ENCODE data around the gene DAZAP2.
"Not testable (repeated sequence)": the region's sequence is repeated elsewhere in the genome, so short reads cannot be mapped to it uniquely, and the experiment has no call there.

DAZAP2 gene

DNA sequence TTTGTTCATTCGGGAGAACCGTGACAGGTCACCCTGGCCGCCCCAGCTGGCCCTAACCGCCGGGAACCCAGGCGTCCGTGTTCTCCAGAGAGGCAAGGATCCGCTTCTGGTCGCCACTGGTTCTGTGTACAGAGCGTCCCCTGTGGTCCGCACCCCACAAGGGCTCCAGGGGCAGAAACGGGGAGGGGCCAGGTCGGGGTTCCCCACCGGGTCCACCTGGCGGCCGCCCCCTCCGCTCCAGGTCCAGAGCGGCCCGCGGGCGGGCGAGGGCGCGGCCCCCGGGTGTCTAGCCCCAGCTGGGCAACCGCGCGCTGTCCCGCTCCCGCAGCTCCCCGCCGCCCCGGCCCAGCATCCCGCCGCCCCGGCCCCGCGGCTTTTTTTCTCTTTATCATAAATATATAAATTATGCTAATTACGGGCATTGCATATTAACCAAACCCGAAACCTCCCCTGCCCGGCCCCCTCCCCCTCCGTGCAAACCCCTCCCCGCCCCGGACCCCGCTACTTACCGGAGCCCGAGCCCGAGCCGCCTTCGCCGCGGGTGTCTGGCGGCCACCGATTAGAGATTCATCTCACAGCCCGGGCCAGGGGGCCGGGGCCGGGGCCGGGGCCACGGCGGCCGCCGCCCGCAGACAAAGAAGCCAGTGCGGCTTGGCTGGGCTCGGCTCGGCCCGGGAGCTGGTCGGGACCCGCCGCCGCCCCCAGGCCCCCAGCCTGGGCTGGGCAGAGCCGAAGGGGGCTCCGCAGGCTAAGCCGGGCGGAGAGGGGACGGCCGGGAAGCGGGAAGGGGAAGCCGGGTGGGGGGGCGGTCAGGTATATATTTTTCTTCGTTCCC is 21.3 kb upstream of the DAZAP2 start:
- no peak for DNase-seq

DNA sequence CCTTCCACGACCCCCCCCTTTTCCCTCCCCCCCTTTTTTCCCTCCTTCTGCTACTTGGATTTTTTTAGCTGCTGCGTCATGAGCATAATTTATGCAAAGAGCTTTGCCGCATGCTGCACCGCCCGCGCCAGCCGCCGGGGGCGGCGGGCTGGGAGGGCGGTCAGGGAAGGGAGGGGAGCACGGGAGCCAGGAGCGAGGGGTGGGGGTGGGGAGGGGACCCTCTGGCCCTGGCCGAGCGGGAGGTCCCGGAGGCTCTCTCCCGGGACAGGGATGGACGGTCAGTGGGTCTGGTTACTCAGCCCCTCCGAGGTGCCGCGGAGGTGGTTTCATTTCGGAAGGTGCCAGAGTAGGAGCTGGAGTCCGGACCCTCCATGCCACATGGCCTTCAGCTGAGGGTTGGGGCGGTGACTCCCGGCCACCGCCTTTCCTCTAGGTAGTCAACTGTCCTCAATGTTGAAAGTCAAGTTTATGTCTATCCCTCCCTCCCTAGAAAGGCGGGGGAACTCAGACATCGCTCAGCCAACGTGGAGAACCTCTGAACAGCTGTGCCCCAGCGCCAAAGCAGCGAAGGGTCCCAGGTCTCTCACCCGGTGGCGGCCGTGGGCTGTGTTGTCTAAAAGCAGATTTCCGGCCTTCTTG is 20.5 kb upstream of the DAZAP2 start, which contains the start of gene POU6F1:
Gene POU6F1 (minus strand): TSS at position 95 of the 639 bp plus-strand sequence. CDS start 11,226 bp downstream, outside the sequence.
- DNase-seq: peak; percentile 49

DNA sequence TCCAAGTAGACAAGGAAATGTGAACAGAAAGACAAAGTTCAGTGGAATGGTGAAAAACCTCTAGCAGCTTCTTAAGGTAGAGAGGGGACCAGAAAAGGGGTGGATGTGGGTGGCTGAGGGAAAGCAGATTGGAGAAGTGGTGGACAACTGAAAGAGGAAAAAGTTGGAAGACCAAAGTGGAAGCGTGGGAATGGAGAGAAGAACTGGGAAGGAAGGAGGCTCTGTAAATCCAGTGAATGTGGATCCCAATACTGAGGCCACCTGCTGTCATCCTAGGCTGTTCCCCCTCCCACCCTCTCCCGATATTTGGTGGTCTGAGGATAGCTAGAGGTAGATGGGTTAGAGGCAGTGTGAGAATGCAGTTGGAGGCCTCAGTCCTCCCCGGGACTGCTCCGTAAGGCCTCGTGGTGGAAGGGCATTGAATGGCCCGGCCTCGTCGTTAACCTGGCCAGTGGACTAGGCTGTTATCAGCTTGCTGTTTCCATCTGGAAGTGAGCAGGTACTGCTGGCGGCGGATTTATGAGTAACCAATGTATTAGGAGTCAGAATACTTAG is 19.9 kb upstream of the DAZAP2 start:
- DNase-seq: no peak

DNA sequence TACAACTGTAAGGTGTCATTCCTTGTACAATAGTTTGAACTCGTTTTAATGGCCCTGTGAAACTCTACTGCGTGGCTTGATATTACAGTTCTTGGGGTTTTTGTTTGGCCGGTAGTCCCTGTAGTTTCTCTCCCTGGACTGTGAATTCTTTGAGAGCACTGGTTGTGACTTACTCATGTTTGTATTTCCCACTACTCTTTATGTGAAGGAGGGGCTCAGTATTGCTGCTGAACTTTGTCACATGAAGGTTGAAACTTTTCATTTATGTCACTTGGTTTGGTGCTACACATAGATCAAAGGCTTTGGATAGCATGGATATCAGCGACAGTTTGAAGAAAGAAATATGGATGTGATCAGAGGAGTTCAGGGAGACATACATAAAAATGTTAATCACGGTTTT is 19.3 kb upstream of the DAZAP2 start:
- DNase-seq: no peak

DNA sequence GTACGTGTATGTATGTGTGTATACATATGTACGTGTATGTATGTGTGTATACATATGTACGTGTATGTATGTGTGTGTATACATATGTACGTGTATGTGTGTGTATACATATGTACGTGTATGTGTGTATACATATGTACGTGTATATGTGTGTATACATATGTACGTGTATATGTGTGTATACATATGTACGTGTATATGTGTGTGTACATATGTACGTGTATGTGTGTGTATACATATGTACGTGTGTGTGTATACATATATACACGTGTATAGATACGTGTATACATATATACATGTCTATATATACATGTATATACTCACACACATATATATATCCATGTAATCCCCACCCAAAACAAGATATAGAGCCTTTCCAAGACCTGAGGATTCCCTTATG is 18.8 kb upstream of the DAZAP2 start:
- not testable (repeated sequence) for DNase-seq

DNA sequence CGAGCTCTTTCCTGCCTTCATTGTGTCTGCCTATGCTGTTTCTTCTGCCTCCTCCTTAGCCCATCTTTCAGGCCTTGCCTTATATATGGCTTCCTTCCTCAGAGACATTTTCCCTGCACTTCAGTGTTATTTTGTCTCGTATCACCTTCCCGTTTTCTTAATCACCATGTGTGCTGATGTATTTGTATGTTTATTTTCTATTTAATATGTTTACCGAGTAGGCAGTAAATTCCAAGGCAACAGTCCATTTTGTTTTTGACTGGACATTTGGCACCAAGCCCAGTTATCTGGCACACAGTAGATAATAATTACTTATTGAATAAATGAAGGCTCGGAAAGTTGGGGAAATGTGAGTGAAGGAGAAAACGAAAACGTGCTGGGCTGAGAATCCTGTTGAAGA is 16.2 kb upstream of the DAZAP2 start:
- DNase-seq: no peak

DNA sequence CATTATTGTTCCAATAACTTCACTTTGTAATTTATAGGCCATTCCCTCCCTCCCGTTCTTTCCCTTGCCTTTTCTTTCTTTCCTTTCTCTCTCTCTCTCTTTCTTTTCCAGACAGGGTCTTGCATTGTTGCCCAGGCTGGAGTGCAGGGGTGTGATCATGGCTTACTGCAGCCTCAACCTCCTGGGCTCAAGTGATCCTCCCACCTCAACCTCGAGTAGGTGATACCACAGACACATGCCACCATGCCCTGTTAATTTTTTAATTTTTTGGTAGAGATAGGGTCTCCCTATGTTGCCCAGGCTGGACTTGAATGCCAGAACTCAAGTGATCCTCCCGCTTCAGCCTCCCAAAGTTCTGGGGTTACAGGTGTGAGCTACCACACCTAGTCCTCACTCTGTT is 14.0 kb upstream of the DAZAP2 start:
- DNase-seq: no peak

DNA sequence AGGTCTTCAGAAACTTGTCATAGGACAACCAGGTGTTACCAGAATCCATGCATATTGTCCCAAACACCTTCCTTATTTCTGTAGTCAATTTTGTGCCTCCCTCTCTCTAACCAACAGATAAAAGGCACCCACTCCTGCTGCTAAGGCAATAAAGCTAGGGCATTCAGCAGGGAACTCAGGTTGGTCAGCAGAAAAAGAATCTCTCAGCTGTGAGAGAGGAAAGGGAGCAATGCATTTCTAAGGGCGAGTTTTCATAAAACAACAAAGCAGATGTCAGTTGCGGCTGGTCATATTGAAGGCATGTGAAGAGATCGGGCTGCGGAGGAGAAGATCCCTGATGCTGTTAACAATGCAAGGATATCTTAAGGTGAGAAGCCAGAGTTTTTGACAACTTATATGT is 13.4 kb upstream of the DAZAP2 start:
- DNase-seq: no peak

DNA sequence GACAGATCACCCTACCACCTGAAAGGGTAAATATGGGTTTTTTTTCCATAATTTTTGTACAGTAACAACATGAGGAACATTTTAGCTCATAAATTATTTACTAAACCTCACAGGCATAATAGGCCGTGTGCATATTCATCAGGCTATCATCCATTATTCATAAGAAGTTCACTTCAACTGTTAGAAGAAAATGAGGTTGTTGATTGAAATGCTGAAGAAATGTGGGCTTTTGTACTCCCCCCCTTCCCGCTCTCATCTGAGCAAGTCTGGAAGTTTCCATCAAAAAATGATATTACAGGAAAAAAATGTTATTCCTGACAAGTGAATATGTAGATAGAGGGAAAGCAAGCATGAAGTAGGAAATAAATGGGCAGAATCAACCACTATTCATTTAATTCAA is 12.9 kb upstream of the DAZAP2 start:
- DNase-seq: no peak

DNA sequence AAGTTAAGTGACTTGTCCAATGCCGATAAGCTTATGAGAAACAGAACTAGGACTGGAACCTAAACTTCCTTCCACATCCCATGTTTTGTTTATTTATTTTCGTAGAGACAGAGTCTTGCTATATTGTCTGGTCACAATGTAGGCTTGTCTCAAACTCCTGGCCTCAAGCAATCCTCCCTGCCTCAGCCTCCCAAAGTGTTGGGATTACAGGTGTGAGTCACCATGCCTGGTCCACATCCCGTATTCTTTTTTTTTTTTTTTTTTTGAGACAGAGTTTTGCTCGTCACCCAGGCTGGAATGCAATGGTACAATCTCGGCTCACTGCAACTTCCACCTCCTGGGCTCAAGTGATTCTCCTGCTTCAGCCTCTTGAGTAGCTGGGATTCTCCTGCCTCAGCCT is 11.5 kb upstream of the DAZAP2 start:
- DNase-seq: not testable (repeated sequence)

DNA sequence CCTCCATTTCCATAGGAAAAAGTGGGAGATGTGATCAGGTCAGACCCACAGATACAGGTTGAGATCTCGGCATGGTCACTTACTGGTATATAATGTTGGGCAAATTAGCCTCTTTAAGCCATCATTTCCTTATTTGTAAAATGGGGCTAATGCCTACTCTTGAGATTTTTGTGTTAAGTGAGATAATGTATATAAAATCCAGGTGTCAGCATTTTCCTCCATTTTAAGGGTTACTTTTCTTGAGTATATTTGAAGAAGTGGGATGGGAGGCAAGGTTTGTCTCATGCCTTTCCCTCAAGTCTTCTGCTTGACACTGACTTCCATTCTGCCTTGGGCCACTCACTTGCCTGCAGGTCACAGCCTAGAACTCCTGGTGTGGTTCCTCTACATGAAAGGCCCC is 10.7 kb upstream of the DAZAP2 start:
- DNase-seq: no peak

DNA sequence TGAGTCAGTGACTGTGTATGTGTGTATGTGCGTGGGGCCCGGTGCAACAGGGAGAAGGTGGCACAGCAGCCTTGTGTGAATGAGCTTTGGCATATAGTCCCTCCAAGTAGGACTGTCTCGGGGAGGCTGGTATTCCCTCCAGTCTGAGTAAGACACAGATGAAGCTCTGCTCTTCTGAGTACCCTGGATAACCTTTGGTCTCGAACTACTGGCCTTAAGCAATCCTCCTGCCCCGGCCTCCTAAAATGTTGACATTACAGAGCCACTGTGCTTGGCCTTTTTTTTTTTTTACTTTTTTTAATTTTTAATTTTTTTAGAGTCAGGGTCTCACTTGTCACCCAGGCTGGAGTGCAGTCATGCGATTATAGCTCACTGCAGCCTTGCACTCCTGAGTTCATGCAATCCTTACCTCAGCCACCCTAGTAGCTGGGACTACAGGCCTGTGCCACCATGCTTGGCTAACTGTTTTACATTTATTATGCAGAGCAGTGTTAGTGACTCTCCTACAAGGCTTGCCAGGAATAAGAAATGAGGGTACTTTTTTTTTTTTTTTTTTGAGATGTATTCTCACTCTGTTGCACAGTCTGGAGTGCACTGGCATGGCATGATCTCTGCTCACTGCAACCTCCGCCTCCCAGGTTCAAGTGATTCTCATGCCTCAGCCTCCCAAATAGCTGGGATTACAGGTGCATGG is 9.4 kb upstream of the DAZAP2 start:
- DNase-seq: no peak

DNA sequence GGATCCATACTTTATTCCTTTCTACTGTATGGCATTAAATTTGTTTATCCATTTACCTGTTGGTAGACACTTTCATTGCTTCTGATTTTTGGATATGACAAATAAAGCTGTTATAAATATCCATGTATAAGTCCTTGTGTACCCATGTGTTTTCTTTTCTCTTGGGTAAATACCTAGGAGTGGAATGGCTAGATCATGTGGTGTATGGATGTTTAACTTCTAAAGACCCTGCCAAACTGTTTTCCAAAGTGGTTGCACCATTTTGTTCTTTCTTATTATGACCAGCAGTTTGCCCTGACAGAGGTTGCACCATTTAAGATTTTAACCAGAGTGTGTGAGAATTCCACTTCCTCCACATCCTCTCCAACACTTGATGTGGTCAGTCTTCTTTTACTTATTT is 6.0 kb upstream of the DAZAP2 start:
- DNase-seq: peak; percentile 19

DNA sequence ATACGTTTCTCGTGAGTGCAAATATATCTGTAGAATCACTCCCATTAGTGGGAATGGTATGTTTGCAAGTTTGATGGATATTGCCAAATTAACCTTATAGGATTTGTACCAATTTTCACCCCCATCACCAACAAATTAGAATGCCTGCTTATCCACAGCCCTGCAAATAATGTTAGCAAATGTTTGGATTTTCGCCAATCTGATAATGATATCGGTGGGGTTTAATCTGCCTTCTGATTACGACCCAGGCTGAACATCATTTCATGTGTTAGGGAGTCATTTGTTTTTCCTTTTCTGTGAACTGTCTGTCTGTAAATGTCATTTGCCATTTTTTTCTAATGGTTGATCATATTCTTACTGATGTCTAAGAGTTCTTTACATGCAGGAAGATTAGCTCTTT is 4.1 kb upstream of the DAZAP2 start:
- DNase-seq: no peak

DNA sequence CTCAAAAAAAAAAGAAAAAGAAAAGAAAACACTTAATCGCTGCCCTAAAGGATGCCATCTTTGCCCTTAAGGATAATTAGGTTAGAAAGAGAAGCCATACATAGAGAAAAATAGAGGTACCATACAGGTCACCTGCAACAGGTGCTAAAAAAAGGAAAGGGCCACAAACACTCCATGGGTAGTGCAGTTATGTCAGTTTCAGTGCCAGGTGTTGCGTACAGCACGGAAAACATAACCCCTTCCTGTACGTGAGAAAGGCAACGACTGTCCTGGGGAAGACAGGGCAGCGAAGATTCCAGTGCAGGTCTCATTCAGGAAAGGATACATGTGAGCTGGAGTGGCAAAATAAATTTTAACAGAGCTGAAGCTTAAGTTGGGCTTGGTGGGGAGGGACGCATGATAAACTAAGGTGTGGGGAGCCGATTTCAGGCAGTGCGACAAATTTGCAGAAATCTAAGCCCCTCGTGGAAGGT is 553 bp upstream of the DAZAP2 start:
- DNase-seq: no peak

DNA sequence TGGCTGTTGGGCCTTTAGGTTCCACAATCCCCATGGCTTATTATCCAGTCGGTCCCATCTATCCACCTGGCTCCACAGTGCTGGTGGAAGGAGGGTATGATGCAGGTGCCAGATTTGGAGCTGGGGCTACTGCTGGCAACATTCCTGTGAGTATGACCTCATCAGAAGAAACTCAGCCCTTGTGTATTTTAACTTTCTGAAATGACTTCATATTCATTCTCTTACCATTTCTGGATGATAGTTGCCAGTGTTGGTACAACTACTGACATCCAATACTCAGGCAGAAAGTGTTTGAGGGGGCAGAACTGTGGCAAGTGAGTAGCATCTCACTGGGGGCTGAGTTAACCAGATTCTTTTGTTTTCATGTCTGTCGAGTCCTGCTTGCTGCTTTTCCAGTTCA is 2.3 kb downstream of the DAZAP2 start:
- DNase-seq: no peak

DNA sequence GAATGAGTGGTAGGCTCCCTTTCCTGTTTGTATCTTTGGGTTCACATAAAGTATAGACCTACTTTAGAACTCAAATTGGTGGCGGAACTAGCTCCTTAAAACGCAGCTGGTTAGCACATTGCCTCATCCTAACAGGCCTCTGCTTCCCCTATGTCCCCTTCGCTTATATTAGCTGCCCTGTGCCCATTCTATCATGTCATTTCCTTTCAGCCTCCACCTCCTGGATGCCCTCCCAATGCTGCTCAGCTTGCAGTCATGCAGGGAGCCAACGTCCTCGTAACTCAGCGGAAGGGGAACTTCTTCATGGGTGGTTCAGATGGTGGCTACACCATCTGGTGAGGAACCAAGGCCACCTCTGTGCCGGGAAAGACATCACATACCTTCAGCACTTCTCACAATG is 3.5 kb downstream of the DAZAP2 start:
- DNase-seq: peak; percentile 95

DNA sequence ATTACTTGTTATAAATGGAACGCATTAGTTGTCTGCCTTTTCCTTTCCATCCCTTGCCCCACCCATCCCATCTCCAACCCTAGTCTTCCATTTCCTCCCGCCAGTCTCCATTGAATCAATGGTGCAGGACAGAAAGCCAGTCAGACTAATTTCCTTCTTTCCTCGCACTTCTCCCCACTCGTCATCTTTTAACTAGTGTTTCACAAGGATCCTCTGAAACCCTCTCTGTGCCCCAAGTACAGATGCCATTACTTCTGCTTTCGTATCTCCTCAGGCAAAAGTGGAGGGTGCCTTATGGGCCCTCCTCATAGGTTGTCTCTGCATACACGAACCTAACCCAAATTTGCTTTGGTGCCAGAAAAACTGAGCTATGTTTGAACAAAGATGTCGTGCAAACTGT is 4.2 kb downstream of the DAZAP2 start:
- DNase-seq: peak; percentile 95

DNA sequence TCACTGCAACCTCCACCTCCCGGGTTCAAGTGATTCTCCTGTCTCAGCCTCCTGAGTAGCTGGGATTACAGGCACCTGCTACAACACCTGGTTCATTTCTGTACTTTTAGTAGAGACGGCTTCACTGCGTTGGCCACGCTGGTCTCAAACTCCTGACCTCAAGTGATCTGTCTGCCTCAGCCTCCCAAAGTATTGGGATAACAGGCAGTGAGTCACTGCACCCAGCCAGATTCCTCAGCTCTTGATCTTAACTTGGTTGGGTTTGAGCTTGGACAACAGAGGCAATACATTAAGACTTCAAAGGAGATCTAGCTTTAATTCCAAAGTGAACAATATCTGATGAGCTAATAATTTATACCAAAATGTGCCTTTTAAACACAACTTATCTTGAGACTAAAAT is 5.6 kb downstream of the DAZAP2 start:
- DNase-seq: no peak

DNA sequence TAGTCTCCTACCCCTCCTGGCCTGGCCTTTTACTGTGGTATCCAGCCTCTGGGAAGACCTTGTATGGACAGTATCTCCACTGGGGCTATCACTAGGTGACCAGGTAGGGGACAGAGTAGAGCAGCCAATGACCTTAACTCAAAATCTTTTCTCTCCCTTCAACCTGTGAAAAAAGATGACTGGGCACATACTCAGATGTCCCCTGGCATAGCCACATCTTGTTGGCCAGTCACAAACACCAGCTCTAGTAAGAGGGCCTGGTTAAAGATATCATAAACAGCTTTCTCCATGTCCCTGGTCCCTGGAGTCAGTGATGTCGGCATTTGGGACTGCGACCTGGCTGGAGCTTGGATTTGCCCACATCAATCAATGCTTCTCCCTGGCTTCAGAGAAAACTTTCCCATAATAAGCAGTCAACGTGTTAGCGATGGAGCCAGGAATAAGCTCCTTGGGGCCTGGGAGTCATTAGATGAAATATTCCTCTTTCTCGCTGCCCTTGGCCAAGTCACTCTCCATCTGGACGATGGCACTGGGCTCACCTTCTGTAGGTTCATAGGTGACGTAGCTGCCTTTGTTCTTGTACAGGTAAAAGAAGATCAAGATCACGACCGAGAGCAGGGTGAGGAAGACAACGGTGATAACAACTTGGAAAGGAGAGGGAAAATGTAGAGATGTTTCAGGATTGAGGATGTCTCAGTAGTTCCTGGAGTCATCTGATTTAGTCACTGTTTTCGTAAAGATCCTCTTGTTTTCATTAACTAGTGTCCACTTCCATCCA is 7.0 kb downstream of the DAZAP2 start:
- no peak for DNase-seq

DNA sequence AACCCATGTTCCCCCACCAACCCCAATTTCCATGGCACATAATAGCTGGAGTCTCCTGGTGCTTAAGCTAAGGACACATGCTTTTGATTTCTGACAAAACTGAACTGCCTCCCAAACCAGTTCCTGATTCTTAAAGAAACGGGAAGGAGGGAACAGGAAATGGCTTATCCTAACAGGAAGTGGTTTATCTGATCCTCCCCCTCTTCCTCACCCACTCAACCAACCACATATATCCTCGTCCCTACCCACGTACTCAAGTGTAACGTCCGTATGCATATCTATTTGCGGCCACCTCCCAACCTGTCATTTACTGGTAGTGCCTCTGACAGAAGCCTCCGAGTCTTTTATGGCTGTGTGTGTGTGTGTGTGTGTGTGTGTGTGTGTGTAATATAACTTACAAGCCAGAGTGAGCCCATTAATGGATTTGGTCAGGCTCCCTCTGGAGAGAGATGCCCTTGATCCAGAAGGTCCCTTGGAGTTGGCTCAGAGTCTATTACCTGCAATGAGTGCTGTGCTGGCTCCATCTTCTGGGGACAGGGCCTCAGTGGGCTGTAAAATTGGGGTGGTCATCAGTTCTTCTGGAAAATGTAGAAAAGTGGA is 7.7 kb downstream of the DAZAP2 start:
- DNase-seq: peak; percentile 99

DNA sequence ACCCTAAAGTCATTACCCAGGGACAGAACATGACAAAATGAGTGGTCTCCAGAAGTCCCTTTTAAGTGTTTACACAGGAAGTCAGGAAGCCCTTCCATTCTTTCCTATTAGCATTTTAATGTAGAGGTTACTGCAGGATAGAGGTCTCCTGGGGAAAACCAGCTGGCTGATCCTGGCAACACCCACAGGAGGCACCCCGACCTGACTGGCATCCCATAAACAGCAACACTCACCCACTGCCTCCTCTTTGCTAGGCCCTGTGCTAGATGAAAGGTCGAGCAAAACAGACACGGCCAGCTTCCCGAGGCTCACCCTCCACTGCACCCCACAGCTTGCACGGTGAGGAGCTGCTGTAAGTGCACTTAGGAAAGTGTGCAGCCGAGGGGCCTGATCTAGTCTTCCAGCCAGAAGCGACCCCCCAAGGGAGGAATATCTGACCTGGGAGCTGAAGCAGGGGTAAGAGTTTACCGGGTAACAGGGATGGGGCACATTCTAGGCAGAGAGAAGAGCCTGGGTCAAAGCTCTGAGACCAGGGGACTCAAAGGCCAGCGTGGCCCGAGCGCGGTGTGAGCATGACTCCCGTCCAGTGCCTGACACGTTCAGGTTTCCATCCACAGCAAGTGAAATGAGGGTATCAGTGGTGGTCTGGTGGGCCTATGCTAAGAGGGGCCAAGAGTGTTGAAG is 9.0 kb downstream of the DAZAP2 start:
- DNase-seq: no peak

Data from MV-4-11 (cell line).